ENCODE results near the gene TUBA1C. TPM values are rescaled to one million over a fixed set of nuclear protein-coding genes. Genes with fewer than 3 reads are reported as not detected.

TUBA1C gene
- polyA plus RNA-seq, 1 donor from 2014 or later, result 63.0 TPM

DNA sequence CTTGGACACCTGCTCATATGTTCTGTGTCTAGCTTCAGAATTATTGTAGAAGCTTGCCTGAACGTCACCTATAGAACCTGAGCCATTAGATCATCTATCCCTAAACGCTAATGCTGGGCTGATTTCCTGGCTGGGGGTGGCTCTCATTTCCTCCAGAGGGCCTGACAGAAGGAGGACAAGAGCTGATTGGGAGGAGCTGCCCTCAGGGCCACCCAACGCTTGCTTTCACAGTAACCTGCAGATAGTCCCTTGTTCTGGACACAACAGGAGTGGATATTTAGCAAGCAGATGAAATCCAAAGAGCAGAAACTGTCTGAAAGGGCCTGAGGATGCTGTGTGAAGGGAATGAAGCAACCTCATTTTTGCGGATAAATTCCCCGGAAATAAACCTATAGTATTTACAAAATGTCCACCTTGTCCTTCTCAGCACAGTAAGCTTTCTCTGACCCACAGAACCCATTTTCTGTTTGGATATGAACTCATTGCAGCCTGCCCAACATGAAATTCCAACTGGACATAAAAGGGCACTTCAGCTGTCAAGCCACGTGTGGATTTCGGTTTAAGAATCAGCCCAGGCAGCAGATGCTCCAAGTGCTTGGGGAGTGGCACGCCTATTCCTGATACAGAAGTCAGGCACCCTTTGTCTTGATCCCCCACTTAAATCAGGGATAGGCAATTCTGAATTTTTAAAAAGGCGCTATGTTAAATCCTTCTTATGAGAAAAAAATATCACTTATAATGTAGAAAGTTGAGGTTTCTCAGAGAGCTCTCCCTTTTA, 32.8 kb upstream of the TUBA1C start:
- Histone ChIP-seq H3F3A (ENCODE audit: insufficient read depth, low read length, poor library complexity, severe bottlenecking) (peaks cover 4% of the 10 kb centered on the region), H3K9ac (ENCODE audit: low read length) (peak overlapping the region; percentile 81), H3K36me3 (ENCODE audit: insufficient read depth, low read length) (no peaks in the 10 kb centered on the region), H3K27me3 (ENCODE audit: insufficient read depth, low read depth, low read length) (no peaks in the 10 kb centered on the region), H3K79me2 (replicated peaks; ENCODE audit: insufficient read depth, low read length) (peaks cover 80% of the 10 kb centered on the region), H3K27ac (ENCODE audit: low read length) (peak overlapping the region; percentile 94), H2AFZ (ENCODE audit: low read depth, low read length) (no peak overlapping the region), H4K20me1 (ENCODE audit: insufficient read depth) (no peaks in the 10 kb centered on the region), H3K4me3 (ENCODE audit: low read length) (peak overlapping the region; percentile 70), H3K9me2 (ENCODE audit: insufficient read depth, low read length) (no peaks in the 10 kb centered on the region), H3K9me3 (ENCODE audit: low read length) (no peaks in the 10 kb centered on the region), H3K4me2 (ENCODE audit: low read length) (peak overlapping the region; percentile 93)
- TF ChIP-seq, protein P1, sequence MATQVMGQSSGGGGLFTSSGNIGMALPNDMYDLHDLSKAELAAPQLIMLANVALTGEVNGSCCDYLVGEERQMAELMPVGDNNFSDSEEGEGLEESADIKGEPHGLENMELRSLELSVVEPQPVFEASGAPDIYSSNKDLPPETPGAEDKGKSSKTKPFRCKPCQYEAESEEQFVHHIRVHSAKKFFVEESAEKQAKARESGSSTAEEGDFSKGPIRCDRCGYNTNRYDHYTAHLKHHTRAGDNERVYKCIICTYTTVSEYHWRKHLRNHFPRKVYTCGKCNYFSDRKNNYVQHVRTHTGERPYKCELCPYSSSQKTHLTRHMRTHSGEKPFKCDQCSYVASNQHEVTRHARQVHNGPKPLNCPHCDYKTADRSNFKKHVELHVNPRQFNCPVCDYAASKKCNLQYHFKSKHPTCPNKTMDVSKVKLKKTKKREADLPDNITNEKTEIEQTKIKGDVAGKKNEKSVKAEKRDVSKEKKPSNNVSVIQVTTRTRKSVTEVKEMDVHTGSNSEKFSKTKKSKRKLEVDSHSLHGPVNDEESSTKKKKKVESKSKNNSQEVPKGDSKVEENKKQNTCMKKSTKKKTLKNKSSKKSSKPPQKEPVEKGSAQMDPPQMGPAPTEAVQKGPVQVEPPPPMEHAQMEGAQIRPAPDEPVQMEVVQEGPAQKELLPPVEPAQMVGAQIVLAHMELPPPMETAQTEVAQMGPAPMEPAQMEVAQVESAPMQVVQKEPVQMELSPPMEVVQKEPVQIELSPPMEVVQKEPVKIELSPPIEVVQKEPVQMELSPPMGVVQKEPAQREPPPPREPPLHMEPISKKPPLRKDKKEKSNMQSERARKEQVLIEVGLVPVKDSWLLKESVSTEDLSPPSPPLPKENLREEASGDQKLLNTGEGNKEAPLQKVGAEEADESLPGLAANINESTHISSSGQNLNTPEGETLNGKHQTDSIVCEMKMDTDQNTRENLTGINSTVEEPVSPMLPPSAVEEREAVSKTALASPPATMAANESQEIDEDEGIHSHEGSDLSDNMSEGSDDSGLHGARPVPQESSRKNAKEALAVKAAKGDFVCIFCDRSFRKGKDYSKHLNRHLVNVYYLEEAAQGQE (IDR thresholded peaks at IDR 0.05; ENCODE audit: borderline replicate concordance), result peak; percentile 28
- TF ChIP-seq SMC3 (conservative IDR thresholded peaks at IDR 0.05; ENCODE audit: poor library complexity), result no peak

- Histone ChIP-seq H3K4me3 (ENCODE audit: low read length) (peak overlapping the region; percentile 70), H3K9me2 (ENCODE audit: insufficient read depth, low read length) (no peaks in the 10 kb centered on the region), H3K36me3 (ENCODE audit: insufficient read depth, low read length) (no peaks in the 10 kb centered on the region), H3F3A (ENCODE audit: insufficient read depth, low read length, poor library complexity, severe bottlenecking) (peaks cover 4% of the 10 kb centered on the region), H3K79me2 (replicated peaks; ENCODE audit: insufficient read depth, low read length) (peaks cover 78% of the 10 kb centered on the region), H3K9ac (ENCODE audit: low read length) (peak overlapping the region; percentile 81), H2AFZ (ENCODE audit: low read depth, low read length) (peak overlapping the region; percentile 52), H4K20me1 (ENCODE audit: insufficient read depth) (no peaks in the 10 kb centered on the region), H3K4me2 (ENCODE audit: low read length) (peak overlapping the region; percentile 93), H3K27me3 (ENCODE audit: insufficient read depth, low read depth, low read length) (no peaks in the 10 kb centered on the region), H3K9me3 (ENCODE audit: low read length) (no peaks in the 10 kb centered on the region), H3K27ac (ENCODE audit: low read length) (peak overlapping the region; percentile 94)
- TF ChIP-seq RAD21 (conservative IDR thresholded peaks at IDR 0.05) (peak; percentile 12), MXI1 (conservative IDR thresholded peaks at IDR 0.05; ENCODE audit: poor library complexity, severe bottlenecking) (no peak), SMC3 (conservative IDR thresholded peaks at IDR 0.05; ENCODE audit: poor library complexity) (peak; percentile 18), EZH2 (IDR thresholded peaks at IDR 0.05; ENCODE audit: borderline replicate concordance, insufficient read depth, low read length, poor library complexity, severe bottlenecking) (no peak), EP300 (conservative IDR thresholded peaks at IDR 0.05; ENCODE audit: poor library complexity, severe bottlenecking) (no peak), POLR2AphosphoS5 (IDR thresholded peaks at IDR 0.05) (peak; percentile 49), CTCF (IDR thresholded peaks at IDR 0.05; ENCODE audit: poor library complexity, severe bottlenecking) (peak; percentile 28), TAF1 (IDR thresholded peaks at IDR 0.05; ENCODE audit: low read depth) (no peak)
- TF ChIP-seq, protein P1 (IDR thresholded peaks at IDR 0.05; ENCODE audit: borderline replicate concordance), result no peak
These were observed 31.7 kb upstream of the TUBA1C start for GRCh38 chr12:49232940-49233841.

Measured in neural cell (in vitro differentiated cells).